ENCODE measurements around the gene AURKB.

The AURKB gene

GRCh38 chr17:8158267-8159031 lies 51.9 kb downstream of the AURKB start:
- H3K9me3 Mint-ChIP-seq = no peaks in the 10 kb centered on the region
- CTCF ChIA-PET = interaction anchor here (0.6 to 6.8 kb wide), 18 partner anchors 9 to 168 kb away, joined by 3 to 40 read pairs (median 3); partner anchors contain the start of genes CTC1 and HES7

GRCh38 chr17:8156246-8156992 lies 54.0 kb downstream of the AURKB start:
- no peak overlapping the region for H3K27ac Mint-ChIP-seq
- no peaks in the 10 kb centered on the region for H3K9me3 Mint-ChIP-seq

More at GRCh38 chr17:8158267-8159031, 51.9 kb downstream of the AURKB start:
- peak; percentile 94 for DNase-seq
- peaks cover 45% of the 10 kb centered on the region for H3K4me1 Mint-ChIP-seq
- H3K27me3 Mint-ChIP-seq = no peaks in the 10 kb centered on the region
- H3K27ac Mint-ChIP-seq = peak overlapping the region; percentile 95
- peaks cover 32% of the 10 kb centered on the region for H3K36me3 Mint-ChIP-seq
- peak overlapping the region; percentile 26 for H3K4me3 Mint-ChIP-seq

GRCh38 chr17:8155996-8156245 lies 54.5 kb downstream of the AURKB start:
- no peak for DNase-seq
- Mint-ChIP-seq H3K9me3 (no peaks in the 10 kb centered on the region), H3K4me3 (no peak overlapping the region), H3K4me1 (peaks cover 49% of the 10 kb centered on the region), H3K27ac (no peak overlapping the region), H3K36me3 (peaks cover 19% of the 10 kb centered on the region), H3K27me3 (no peaks in the 10 kb centered on the region)
- CTCF ChIA-PET = interaction anchor here (0.6 to 6.8 kb wide), 4 partner anchors 8 to 33 kb away, joined by 3 to 40 read pairs (median 4); no protein-coding TSS in a partner anchor

More at GRCh38 chr17:8156246-8156992, 54.0 kb downstream of the AURKB start:
- no peaks in the 10 kb centered on the region for H3K27me3 Mint-ChIP-seq
- peaks cover 53% of the 10 kb centered on the region for H3K4me1 Mint-ChIP-seq
- CTCF ChIA-PET = interaction anchor here (0.6 to 6.8 kb wide), 7 partner anchors 8 to 144 kb away, joined by 3 to 40 read pairs (median 3); no protein-coding TSS in a partner anchor
- no peak overlapping the region for H3K4me3 Mint-ChIP-seq
- DNase-seq = peak; percentile 100
- H3K36me3 Mint-ChIP-seq = peaks cover 24% of the 10 kb centered on the region

- CTCF ChIA-PET = interaction anchor here (1.2 to 6.8 kb wide), 2 partner anchors 9 to 17 kb away, joined by 3 to 40 read pairs; no protein-coding TSS in a partner anchor
- no peak for DNase-seq
- Mint-ChIP-seq H3K4me3 (no peak overlapping the region), H3K27ac (no peak overlapping the region), H3K36me3 (peaks cover 14% of the 10 kb centered on the region), H3K9me3 (no peaks in the 10 kb centered on the region), H3K4me1 (peaks cover 47% of the 10 kb centered on the region), H3K27me3 (no peaks in the 10 kb centered on the region)
Observed at GRCh38 chr17:8155231-8155995, 55.0 kb downstream of the AURKB start.
